AG09319 (cell line): ENCODE results near the gene BAHCC1.
"Not testable (repeated sequence)": the region's sequence is repeated elsewhere in the genome, so short reads cannot be mapped to it uniquely, and the experiment has no call there.

Experiments
- DNase-seq: peaks from one replicate; pipeline ENCODE4 v3.0.0-alpha.2; 2010; ENCODE audit warnings: low read depth; ENCODE audit errors: extremely low read depth
- TF ChIP-seq, protein P1 (sequence below): IDR thresholded peaks from 2 replicates; pipeline ENCODE4 v1.5.1; 2011; ENCODE audit warnings: low read depth, mild to moderate bottlenecking, inconsistent platforms, low read length, moderate library complexity

BAHCC1 gene

DNA sequence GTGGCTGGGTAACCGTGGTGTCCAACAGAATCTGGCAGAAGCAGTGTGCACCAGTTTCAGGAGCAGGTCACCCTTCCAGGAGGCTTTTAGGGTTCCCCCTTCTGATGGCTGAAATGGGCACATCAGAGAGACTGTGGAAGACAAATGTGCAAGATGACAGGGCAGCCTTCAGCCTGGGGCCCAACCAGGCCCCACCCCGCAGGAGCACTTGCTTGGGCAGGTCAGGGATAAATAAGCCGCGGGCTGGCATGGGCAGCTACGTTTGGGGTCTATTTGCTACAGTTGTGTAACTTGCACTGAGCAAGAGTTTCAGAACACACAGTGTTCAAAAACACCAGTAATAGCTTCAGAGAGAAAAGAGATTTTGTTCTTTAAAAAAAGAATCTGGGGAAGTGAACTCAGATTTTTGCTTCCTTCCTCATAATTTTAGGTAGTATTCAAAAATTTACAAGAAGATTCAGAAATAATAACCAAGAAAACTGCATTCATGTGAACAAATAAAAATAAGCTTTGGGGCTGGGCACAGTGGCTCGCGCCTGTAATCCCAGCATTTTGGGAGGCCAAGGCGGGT lies 44.9 kb upstream of the BAHCC1 start:
- TF ChIP-seq, protein P1, sequence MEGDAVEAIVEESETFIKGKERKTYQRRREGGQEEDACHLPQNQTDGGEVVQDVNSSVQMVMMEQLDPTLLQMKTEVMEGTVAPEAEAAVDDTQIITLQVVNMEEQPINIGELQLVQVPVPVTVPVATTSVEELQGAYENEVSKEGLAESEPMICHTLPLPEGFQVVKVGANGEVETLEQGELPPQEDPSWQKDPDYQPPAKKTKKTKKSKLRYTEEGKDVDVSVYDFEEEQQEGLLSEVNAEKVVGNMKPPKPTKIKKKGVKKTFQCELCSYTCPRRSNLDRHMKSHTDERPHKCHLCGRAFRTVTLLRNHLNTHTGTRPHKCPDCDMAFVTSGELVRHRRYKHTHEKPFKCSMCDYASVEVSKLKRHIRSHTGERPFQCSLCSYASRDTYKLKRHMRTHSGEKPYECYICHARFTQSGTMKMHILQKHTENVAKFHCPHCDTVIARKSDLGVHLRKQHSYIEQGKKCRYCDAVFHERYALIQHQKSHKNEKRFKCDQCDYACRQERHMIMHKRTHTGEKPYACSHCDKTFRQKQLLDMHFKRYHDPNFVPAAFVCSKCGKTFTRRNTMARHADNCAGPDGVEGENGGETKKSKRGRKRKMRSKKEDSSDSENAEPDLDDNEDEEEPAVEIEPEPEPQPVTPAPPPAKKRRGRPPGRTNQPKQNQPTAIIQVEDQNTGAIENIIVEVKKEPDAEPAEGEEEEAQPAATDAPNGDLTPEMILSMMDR: no peak
- DNase-seq: no peak

DNA sequence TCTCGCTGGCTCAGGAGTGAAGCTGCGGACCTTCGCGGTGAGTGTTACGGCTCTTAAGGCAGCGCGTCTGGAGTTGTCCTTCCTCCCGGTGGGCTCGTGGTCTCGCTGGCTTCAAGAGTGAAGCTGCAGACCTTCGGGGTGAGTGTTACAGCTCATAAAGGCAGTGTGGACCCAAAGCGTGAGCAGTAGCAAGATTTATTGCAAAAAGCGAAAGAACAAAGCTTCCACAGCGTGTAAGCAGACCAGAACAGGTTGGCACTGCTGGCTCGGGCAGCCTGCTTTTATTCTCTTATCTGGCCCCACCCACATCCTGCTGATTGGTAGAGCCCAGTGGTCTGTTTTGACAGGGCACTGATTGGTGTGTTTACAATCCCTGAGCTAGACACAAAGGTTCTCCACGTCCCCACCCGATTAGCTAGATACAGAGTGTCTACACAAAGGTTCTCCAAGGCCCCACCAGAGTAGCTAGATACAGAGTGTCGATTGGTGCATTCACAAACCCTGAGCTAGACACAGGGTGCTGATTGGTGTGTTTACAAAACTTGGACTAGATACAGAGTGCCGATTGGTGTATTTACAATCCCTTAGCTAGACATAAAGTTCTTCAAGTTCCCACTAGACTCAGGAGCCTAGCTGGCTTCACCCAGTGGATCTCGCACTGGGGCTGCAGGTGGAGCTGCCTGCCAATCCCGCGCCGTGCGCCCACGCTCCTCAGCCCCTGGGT lies 43.8 kb upstream of the BAHCC1 start:
- not testable (repeated sequence) for DNase-seq

DNA sequence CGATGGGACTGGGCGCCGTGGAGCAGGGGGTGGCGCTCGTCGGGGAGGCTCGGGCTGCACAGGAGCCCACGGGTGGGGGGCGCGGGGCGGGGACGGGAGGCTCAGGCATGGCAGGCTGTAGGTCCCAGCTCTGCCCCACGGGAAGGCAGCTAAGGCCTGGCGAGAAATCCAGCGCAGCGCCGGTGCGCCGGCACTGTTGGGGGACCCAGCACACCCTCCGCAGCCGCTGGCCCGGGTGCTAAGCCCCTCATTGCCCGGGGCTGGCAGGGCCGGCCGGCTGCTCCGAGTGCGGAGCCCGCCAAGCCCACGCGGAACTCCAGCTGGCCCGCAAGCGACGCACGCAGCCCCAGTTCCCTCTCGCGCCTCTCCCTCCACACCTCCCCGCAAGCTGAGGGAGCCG lies 43.2 kb upstream of the BAHCC1 start:
- DNase-seq: not testable (repeated sequence)

DNA sequence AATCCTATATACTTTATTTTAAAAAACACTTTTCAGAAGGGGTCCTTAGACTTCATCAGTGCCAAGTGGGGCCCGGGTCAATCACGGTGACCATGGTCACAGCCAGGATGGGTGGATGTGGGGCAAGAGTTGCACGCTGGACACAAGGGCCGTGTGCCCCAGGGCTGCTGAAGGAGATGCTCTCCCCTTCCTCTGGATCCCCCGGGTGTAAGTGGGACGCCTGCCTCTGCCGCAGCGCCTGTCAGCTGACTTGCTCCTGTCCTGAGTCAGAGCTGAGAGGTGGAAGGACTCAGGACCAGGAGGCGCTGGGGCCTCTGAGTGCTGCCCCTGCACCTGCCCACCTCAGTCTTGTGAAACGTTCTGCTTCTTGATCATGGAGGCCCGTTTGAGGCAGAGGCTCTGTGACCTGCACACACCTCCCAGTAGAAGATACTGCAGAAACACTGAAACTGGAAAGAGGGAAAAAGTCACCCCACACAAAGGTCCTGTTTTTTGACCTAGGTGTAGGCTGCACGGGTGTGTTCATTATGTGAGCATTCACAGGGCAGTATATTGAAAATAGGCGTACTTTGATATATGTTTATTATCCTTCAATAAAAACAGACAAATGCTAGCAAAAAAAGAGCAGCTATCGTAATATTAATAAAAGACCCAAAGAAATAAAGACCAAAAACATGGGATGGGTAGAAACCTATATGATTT lies 40.9 kb upstream of the BAHCC1 start:
- TF ChIP-seq, protein P1: no peak
- no peak for DNase-seq

DNA sequence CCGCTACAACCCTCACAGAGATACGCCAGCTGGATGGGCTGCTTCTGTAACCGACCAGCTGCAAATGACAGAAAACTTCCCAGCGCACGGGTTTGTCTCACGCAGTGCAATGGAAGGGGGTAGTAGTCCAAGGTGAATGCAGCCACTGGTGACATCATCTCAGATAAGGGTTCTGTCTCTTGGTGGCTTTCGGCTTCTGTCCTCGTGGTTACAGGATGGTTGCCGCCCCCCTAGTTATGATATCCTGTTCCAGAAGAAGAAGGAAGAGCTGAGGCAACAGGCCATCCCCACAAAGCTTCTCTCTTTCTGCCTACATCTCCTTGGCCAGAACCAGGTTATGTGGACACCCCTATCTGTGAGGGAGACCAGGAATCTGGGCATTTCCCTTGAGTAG lies 40.3 kb upstream of the BAHCC1 start:
- TF ChIP-seq, protein P1: no peak
- DNase-seq: no peak

DNA sequence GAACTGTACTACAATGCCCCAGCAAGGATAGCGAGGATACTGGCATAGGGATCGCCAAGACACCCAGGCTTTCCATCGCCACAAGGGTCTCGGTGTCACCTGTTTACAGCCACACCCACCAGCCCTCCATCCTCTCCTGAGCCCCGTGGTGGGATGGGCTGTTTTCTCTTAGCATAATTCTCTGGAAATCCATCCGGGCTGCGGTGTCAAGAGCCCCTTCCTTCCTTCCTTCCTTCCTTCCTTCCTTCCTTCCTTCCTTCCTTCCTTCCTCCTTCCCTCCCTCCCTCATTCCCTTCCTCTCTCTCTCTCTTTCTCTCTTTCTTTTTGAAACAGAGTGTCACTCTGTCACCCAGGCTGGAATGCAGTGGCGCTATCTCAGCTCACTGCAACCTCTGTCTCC lies 36.0 kb upstream of the BAHCC1 start:
- no peak for DNase-seq
- TF ChIP-seq, protein P1: no peak

DNA sequence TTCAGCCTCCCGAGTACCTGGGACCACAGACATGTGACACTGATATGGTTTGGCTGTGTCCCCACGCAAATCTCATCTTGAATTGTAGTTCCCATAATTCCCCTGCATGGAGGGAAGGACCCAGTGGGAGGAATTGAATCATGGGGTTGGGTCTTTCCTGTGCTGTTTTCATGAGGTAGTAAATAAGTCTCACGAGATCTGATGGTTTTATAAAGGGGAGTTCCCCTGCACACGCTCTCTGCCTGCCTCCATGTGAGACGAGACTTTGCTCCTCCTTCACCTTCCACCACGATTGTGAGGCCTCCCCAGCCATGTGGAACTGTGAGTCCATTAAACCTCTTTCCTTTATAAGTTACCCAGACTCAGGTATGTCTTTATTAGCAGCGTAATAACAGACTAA lies 33.3 kb upstream of the BAHCC1 start:
- not testable (repeated sequence) for DNase-seq

DNA sequence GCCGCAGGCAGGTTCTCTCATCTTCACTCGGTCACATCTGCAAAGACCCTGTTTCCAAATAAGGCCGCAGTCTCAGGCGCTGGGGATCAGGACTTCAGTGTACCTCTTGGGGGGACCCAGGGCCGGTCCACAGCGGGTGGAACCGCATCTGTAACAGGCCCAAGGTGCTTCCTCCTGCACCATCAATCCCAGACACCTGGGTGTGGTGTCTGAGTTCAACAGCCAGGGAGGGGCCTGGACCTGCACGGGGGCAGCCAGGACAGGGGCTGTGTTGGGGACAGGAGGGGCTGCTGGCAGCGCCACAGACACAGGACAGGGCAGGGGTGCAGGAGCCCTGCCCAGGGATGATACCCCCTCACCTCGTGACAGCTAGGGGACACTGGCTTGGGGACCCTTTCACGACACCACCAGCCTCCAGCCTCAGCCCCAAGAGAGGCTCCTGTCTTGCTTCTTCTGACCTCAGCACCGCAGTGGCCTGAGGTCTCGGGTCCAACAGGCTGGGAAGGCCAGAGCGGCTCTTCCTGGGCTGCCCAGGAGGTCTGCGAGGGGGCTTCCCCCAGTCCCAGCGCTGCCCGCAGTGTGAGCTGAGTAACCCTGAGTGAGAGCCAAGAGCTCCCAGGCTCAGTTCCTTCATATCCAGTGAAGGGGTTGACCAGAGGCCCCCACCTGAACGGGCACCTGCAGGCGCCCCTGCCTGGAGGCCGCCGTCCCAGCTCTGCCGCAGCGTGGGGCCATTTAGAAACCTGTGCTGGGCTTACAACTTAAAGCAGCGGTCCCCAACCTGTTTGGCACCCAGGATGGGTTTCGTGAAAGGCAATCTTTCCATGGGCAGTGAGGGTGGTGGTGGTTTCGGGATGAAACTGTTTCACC lies 30.7 kb upstream of the BAHCC1 start:
- no peak for DNase-seq
- TF ChIP-seq, protein P1: no peak
